HFFc6 (cell line): ENCODE results near the gene TBC1D32. TPM values are rescaled to one million over a fixed set of nuclear protein-coding genes. Genes with fewer than 3 reads are reported as not detected.

Source experiments
- DNase-seq: peaks from one replicate; pipeline ENCODE4 v3.0.0-alpha.2; 2018
- H3K27ac Mint-ChIP-seq: 2 replicates; pipeline ENCODE4 v1.8.0; 2020; ENCODE audit warnings: mild to moderate bottlenecking, mixed read lengths
- H3K27me3 Mint-ChIP-seq: 2 replicates; pipeline ENCODE4 v1.8.0; 2021; ENCODE audit warnings: mild to moderate bottlenecking, moderate library complexity, mixed read lengths; ENCODE audit not compliant: insufficient read depth
- H3K36me3 Mint-ChIP-seq: 2 replicates; pipeline ENCODE4 v1.8.0; 2021; ENCODE audit warnings: low read depth, mixed read lengths
- H3K4me1 Mint-ChIP-seq: 2 replicates; pipeline ENCODE4 v1.8.0; 2020; ENCODE audit warnings: low read depth, mixed read lengths
- H3K4me3 Mint-ChIP-seq: 2 replicates; pipeline ENCODE4 v1.8.0; 2020; ENCODE audit warnings: mild to moderate bottlenecking, moderate library complexity, mixed read lengths
- H3K9me3 Mint-ChIP-seq: 2 replicates; pipeline ENCODE4 v1.8.0; 2020; ENCODE audit warnings: mild to moderate bottlenecking, mixed read lengths
- total RNA-seq, 6 experiments: library from RNA; stranded (reverse); fragmentation: NEBNext Ultra II Directional; extraction: Animal tissue kit (Norgen Biotek cat#: 25700); gene quantifications; 2 replicates in 1 of 6; 3 replicates in 5 of 6; pipeline ENCODE4 v1.2.3, GENCODE V29; 2021
- TF ChIP-seq, protein P1 (sequence below): fragments of 200-600 bp; sonication (generic); IDR thresholded peaks from 2 replicates; pipeline ENCODE4 v1.5.0; 2021; ENCODE audit warnings: antibody characterized with exemption, mild to moderate bottlenecking

Gene TBC1D32
- total RNA-seq, 6 experiments from 2014 or later: 3.9 to 6.1 (median 4.6) TPM

DNA sequence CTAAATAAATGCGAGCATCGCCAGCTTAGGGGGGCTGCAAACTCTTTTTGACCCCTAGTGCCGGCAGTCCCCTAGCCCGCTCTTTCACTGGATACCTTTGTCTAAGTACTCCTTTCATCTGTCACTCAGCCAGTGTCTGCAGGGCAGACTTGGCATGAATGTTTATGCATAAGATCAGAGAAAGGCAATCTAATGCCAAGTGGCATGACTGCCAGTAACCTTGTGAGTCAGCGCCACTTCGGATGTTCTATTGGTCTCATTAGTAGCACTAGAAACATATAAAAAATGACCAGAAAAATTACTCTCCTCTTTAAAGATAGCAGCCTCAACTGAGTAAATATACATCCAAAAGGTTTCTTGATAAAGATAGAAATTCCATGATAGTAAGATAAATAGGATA, 192.2 kb downstream of the TBC1D32 start:
- TF ChIP-seq, protein P1, sequence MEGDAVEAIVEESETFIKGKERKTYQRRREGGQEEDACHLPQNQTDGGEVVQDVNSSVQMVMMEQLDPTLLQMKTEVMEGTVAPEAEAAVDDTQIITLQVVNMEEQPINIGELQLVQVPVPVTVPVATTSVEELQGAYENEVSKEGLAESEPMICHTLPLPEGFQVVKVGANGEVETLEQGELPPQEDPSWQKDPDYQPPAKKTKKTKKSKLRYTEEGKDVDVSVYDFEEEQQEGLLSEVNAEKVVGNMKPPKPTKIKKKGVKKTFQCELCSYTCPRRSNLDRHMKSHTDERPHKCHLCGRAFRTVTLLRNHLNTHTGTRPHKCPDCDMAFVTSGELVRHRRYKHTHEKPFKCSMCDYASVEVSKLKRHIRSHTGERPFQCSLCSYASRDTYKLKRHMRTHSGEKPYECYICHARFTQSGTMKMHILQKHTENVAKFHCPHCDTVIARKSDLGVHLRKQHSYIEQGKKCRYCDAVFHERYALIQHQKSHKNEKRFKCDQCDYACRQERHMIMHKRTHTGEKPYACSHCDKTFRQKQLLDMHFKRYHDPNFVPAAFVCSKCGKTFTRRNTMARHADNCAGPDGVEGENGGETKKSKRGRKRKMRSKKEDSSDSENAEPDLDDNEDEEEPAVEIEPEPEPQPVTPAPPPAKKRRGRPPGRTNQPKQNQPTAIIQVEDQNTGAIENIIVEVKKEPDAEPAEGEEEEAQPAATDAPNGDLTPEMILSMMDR: no peak
- H3K4me3 Mint-ChIP-seq: no peak overlapping the region
- H3K9me3 Mint-ChIP-seq: no peaks in the 10 kb centered on the region
- H3K27me3 Mint-ChIP-seq: no peaks in the 10 kb centered on the region
- no peak for DNase-seq
- H3K4me1 Mint-ChIP-seq: no peaks in the 10 kb centered on the region
- H3K27ac Mint-ChIP-seq: no peak overlapping the region
- H3K36me3 Mint-ChIP-seq: no peaks in the 10 kb centered on the region

DNA sequence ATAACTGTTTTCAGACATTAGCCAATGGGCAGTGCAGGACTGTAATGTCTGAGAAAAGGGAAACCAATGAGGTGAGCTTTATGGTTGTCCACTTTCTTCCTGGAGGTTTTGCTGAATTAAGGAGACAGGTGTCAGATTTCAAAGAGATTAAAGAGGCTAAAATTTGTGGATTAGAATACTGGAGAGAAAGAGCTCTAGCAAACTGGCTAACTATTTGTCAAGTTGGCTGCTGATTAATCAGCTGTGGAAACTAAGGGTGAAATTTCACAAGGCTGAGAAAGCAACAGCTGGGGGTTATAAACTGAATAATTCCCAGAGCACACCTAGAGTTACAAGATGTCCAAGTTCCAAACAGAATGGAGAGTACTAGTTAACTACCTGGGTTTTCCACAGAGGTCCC, 198.9 kb downstream of the TBC1D32 start:
- Mint-ChIP-seq H3K4me3 (no peak overlapping the region), H3K9me3 (no peaks in the 10 kb centered on the region), H3K36me3 (no peaks in the 10 kb centered on the region), H3K4me1 (no peaks in the 10 kb centered on the region), H3K27ac (no peak overlapping the region), H3K27me3 (no peaks in the 10 kb centered on the region)
- TF ChIP-seq, protein P1: no peak
- no peak for DNase-seq

DNA sequence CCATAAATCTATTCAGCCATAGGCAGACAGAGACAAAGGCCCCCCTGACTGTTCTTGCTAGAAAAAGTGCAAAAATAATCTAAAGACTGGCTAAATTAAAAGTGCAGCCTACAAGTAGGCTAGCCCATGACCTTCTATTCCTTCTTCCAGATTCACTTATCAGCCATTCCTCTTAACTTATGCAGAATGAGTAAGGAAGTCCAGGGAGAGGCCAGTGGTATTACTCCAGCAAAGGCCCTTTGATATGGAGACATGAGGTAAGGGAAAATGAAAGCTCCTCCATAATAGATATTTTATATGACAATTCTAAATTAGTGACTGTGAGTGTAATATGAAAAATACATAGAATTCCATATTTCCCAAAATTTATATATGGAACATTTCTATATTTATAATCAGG, 199.4 kb downstream of the TBC1D32 start:
- TF ChIP-seq, protein P1: no peak
- Mint-ChIP-seq H3K27me3 (no peaks in the 10 kb centered on the region), H3K27ac (no peak overlapping the region), H3K4me1 (no peaks in the 10 kb centered on the region), H3K36me3 (no peaks in the 10 kb centered on the region), H3K9me3 (no peaks in the 10 kb centered on the region), H3K4me3 (no peak overlapping the region)
- DNase-seq: no peak

DNA sequence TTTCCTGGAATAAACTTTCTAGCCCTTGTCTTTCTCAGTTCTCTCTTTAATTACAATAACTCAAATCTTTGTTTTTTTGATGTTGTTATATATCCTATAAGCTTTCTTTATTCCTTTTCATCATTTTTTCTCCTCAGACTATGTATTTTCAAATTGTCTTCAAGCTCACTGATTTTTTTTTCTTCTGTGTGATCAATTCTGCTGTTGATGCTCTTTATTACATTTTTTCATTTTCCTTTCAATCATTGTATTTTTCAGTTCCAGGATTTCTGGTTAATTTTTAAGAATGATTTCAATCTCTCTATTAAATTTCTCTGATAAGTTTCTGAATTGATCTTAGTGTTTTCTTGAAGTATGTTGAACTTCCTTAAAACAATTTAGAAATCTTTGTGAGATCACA, 209.7 kb downstream of the TBC1D32 start:
- no peaks in the 10 kb centered on the region for H3K4me1 Mint-ChIP-seq
- H3K36me3 Mint-ChIP-seq: peaks cover 23% of the 10 kb centered on the region
- H3K9me3 Mint-ChIP-seq: peaks cover 10% of the 10 kb centered on the region
- TF ChIP-seq, protein P1: no peak
- DNase-seq: no peak
- no peaks in the 10 kb centered on the region for H3K27me3 Mint-ChIP-seq
- H3K4me3 Mint-ChIP-seq: no peak overlapping the region
- H3K27ac Mint-ChIP-seq: no peak overlapping the region

DNA sequence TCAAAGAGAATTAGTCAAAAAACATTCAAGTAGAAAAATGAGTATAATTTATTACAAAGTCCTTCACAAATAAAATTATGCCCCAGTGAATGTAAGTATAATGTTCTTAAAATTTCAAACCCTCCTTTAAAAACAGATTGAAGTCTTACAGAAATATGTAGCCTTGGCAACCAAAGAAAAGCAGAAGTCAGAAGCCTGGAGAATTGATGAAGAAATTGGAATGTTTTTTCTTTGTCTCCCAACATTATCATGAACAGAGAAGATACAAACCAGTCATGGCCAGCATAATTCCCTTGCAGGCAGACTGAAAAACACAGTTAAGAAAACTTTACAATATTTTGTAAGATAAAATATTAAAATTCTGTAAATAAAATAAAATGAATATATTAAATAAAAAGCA, 221.9 kb downstream of the TBC1D32 start:
- no peaks in the 10 kb centered on the region for H3K36me3 Mint-ChIP-seq
- no peaks in the 10 kb centered on the region for H3K27me3 Mint-ChIP-seq
- no peak overlapping the region for H3K27ac Mint-ChIP-seq
- H3K4me3 Mint-ChIP-seq: no peak overlapping the region
- no peaks in the 10 kb centered on the region for H3K9me3 Mint-ChIP-seq
- TF ChIP-seq, protein P1: no peak
- DNase-seq: no peak
- no peaks in the 10 kb centered on the region for H3K4me1 Mint-ChIP-seq

DNA sequence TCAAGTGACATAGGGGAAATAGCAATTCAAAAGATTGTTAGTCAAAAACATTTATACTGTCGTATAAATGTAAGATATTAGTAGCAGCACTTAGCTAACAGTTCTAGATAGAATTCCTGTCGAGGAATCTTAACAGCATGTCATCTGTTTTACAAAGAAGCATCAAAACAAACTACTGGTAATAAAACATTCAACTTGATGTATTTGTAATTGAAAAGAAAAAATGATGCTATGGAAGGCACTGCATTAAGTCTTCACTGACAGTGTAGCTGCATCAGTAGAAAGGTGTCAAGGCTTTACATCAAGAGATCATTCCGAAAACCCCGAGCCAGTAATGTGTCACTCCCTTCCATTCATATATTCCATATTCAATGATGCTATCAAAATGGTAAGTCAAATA, 223.5 kb downstream of the TBC1D32 start:
- H3K9me3 Mint-ChIP-seq: no peaks in the 10 kb centered on the region
- no peak for DNase-seq
- no peak overlapping the region for H3K4me3 Mint-ChIP-seq
- TF ChIP-seq, protein P1: no peak
- H3K27ac Mint-ChIP-seq: no peak overlapping the region
- H3K4me1 Mint-ChIP-seq: no peaks in the 10 kb centered on the region
- no peaks in the 10 kb centered on the region for H3K36me3 Mint-ChIP-seq
- H3K27me3 Mint-ChIP-seq: no peaks in the 10 kb centered on the region
